ENCODE data around the gene FAM193A.

DNA sequence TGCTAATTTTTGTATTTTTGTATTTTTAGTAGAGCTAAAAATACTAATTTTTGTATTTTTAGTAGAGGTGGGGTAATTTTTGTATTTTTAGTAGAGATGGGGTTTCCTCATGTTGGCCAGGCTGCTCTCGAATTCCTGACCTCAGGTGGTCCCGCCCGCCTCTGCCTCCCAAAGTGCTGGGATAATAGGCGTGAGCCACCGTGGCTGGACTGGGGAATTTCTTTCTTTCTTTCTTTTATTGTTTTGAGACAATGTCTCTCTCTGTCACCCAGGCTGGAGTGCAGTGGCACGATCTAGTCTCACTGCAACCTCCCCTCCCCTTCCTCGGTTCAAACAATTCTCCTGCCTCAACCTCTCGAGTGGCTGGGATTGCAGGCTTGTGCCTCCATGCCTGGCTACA lies 83.0 kb downstream of the FAM193A start:
- no peak for TF ChIP-seq NFIC (IDR thresholded peaks at IDR 0.05)
- no peak for TF ChIP-seq TCF12 (IDR thresholded peaks at IDR 0.05; ENCODE audit: low read depth)
- TF ChIP-seq CEBPB (IDR thresholded peaks at IDR 0.05): no peak
- TF ChIP-seq ZBTB7A (IDR thresholded peaks at IDR 0.05; ENCODE audit: low read depth): no peak
- no peak for TF ChIP-seq TAF1 (IDR thresholded peaks at IDR 0.05; ENCODE audit: low read depth)
- no peak for TF ChIP-seq MAX (IDR thresholded peaks at IDR 0.05)
- no peak for TF ChIP-seq REST (IDR thresholded peaks at IDR 0.05; ENCODE audit: low read depth)
- TF ChIP-seq RAD21 (IDR thresholded peaks at IDR 0.05; ENCODE audit: low read depth): no peak
- TF ChIP-seq EGR1 (IDR thresholded peaks at IDR 0.05): no peak
- no peak for TF ChIP-seq EP300 (IDR thresholded peaks at IDR 0.05; ENCODE audit: borderline replicate concordance)

Measured in Ishikawa (cell line).